Effector CD8-positive, alpha-beta T cell (primary cell): ENCODE measurements around the gene ADCY3.
"Not testable (repeated sequence)": the region's sequence is repeated elsewhere in the genome, so short reads cannot be mapped to it uniquely, and the experiment has no call there.

ENCODE experiments used
- DNase-seq: peaks from one replicate; lab custom pipeline; 2025; lab: John Stamatoyannopoulos, UW

The ADCY3 gene

GRCh38 chr2:24844023-24844685, 75.9 kb downstream of the ADCY3 start:
- DNase-seq, result no peak

GRCh38 chr2:24843330-24843860, 76.6 kb downstream of the ADCY3 start:
- no peak for DNase-seq

GRCh38 chr2:24842081-24843050, 77.7 kb downstream of the ADCY3 start:
- DNase-seq, result no peak

DNA sequence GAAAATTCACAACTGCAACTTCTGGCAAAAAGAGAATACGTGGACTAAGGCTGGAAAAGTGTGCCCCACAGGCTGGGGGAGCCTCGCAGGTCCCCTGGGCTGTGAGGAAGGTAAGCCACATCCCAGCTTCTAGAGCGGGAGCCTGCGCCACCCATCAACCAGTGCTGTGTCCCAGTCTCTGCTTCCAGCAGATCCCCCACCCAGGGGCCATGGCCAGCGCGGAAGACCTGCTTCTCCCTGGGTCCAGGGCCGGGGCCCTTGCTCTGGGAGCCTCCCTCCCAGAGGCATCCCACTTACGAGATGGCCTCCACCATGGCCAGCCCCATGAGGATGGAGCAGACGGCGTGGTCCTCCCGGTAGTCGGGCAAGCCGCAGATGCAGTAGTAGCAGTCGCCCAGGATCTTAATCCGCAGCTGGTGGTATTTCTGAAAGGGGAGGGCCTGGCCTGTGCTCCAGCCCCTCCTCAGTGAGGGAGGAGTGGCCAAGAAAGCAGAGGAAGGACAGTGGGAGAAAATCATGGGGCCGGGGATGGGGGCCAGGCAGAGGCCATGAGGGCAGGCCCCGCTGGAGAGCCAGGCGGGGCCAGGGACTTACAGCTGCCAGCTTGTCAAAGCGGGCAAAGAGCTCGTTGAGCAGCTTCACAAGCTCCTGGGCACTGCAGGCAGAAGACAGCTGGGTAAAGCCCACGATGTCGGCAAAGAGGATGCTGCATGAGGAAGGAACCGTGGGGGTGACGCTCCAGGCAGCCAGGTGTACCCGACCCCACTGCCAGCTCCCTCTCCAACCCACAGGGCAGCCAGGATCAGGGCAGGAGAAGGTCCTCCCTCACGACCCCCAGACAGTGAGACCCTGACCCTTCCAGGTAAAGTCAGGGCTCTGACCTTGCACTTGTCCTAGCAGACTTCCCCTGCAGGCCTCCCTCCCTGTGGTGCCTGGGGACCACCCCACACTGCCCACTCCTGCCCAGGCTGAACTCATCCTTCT, 78.8 kb downstream of the ADCY3 start:
- no peak for DNase-seq

DNA sequence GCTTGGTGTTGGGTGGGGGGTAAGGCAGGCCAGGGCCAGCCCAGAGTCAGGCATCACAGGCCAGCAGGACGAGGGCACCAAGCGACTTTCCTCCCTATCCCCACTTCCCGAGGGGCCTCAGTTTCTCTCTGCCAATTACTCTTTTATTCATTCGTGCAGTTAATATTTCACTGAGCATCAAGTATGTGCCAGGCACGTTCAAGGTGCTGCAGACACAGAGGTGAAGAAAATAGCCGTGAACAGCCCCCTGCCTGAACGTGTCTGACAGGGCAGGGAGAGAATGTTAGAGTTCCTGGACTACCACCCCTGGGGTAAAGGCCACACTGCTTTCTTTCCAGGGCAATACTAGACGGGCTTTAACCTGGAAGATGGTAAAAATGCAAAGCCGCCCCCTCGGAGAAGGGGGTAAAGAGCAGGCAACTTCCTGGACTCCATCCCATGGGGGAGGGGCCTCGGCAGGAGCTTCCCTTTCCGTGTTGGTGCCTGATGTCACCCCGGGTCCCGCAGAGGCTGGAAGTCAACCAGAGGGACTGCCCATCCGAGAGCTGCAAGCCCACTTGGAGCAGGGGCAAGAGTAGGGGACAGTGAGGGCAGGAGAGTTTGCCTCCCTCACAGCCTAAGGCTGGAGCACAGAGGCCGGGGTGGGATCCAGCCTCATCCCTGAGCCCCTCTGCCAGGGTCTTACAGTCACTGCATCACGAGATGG, 79.7 kb downstream of the ADCY3 start:
- no peak for DNase-seq

DNA sequence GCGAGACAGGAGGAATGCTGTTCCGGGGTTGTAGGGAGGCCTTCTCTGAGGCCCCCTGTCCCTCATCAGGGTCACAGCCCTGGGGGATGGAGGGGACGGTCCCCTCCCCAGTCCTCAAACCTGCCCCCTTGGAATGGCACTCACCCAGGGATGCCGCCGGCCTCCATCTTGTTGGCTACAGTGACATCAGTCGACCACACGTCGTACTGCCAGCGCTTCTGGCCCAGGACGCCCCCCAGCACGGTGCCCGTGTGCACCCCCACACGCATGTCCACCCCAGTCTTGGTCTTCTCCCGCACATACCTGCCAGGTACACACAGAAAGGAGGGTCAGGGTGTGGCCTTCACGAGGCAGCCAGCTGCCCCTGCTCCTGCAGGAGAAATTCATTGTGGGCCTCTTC, 80.3 kb downstream of the ADCY3 start:
- DNase-seq, result no peak

DNA sequence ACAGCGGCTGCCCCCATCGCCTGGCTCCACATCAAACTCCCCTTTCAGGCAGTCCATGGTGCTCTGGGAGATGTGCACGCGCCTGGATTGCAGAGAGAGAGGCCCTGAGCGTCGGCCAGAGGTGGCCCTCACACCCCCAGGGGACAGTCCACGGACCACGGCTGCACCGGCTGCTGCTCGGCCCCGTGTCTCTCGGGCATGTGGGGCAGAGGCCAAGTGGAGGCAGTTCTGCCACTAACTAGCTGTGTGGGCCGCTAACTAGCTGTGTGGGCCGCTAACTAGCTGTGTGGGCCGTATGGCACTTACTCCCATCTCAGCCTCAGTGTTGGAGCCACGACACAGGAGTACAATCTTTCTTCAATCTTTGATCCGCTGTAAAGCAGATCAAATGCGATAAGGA, 81.5 kb downstream of the ADCY3 start:
- no peak for DNase-seq

DNA sequence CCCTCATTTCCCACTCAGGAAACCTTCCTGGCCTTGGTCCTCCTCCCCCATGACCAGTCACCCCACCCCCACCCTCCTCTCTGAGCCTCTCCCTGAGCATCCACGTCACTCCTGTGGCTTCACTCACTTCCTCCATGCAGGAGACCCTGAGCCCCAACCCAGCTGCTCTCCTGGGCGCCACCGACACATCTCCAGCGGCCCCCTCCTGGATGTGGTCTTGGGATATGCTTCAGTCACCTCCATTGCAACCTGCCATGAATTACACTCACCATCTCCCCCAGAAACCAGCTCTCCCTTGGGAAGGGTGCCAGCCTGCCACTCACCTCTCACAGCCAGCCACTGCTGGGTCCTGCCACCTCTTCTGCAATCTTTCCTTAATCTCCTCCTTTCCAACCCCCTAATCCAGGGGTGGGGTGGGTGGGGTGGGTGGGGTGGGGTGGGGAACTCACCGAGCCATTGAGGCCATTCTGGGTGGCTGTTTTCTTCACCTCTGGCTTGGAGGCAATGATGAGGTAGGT, 82.0 kb downstream of the ADCY3 start:
- no peak for DNase-seq

GRCh38 chr2:24836706-24837105, 83.3 kb downstream of the ADCY3 start:
- no peak for DNase-seq

DNA sequence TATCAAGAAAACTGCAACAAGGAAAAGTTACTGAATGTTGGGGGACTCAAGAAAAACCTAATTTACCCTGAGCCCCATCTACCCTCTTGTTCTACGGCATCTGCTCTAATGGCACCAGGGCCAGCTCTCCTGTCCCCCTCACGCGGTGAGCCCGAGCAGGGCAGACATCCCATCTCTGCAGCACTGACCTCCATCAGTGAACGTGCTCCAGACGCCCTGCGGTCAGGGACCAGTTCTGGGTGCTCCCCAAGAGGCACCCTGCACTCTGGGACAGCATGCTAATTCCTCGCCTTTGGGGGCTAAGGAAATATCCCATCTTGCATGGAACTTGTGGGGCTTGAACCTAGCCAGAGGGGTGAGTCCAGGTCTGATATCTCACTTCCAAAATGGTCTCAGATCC, 83.8 kb downstream of the ADCY3 start:
- DNase-seq, result no peak

GRCh38 chr2:24835411-24835810, 84.6 kb downstream of the ADCY3 start:
- not testable (repeated sequence) for DNase-seq

DNA sequence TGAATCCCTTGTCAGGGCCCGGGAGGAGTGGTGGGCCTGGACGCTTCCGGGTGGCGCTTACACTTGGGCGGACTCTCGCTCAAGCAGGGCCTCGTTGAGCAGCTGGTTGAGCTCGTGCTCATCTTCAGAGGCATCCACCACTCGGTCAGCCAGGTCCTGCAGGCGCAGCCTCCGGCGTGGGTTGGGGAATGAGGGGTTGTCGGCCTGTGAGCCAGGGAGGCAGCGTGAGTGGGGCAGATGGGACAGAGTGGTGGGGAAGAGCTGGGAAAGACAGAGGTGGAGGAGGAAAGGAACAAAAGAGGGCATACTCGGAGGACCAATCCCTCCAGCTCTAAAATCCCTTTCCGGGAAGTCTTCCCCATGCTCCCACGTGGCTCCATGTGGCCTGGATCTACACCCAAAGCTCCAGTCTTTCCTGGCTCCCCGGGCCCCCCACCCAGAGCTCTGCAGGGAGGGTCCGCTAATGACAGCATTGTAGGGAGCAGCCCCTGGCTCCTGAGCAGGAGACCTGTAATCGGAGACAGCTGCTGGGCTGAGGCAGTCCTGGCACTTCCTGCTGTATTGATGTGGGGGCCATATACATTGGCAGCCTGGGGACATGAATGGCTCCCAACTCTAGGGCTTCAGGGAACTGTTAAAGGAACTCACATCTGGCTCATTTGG, 85.2 kb downstream of the ADCY3 start:
- DNase-seq, result no peak

DNA sequence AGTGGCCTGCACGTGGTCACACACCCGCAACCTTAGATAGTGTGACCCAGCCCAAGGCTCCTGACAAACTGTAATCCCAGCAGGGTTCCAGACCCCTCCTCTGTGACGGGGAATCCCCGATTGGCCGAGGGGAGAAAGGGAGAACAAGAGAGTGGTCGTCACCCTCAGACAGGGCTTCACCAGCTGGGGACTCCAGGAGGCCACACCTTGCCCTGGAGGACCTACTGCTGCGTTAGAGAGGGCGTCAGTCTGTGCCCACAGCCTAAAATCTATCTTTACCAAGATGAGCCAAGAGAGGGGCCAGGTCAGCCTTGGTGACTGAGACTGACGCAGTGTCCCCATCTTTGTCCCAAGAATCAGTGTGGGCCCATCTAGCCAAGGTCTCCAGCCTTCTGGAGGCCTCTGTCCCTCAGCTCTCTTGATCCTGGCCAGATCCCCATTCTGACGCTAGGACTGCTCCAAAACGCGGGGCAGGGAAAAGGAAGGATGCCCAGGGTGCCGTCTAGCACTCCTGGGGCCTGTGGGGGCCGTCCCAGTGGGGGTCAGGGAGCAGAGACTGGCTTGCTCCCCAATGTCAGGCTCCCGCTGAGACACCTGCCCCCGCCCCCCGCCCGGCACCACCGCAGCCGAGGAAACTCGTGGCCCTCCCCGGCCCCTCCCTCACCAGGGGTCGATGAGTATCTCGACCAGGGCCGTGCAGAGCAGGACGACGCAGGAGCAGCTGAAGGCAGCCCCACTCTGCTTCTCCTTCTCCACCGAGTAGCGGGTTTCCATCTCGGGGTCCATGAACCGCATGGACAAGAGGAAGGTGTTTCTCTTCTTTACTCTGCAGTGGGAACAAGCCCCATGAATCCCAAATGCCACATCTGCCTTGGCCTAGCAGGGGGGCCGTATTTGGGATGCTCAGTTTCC, 86.0 kb downstream of the ADCY3 start:
- no peak for DNase-seq

- DNase-seq, result no peak
These were observed 86.9 kb downstream of the ADCY3 start for GRCh38 chr2:24832931-24833701.

- no peak for DNase-seq
These were observed 87.5 kb downstream of the ADCY3 start for GRCh38 chr2:24832521-24832920.

DNA sequence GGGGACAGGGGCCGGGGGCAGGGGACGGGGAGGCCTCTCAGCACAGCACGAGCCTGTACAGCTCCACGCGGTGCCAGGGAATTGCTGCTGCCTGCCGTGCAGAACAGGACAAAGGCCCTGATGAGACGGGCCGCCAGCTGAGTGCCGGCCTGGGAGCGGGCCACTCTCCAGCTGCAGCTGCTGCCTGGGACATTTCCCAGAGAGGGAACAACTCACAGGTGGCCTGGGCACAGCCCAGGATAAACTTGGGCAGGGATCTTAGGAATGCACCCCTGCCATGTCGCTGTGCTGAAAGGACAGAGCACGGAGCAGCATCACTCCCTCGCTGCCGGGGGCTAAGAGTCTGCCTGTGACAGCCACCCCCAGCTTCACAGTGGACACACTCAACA, 88.0 kb downstream of the ADCY3 start:
- no peak for DNase-seq

GRCh38 chr2:24831221-24832072, 88.6 kb downstream of the ADCY3 start:
- no peak for DNase-seq

- DNase-seq, result no peak
These were observed 89.3 kb downstream of the ADCY3 start for GRCh38 chr2:24830786-24831185.
